ENCODE data around the gene IFNA1. TPM values are rescaled to one million over a fixed set of nuclear protein-coding genes. Genes with fewer than 3 reads are reported as not detected.

IFNA1 gene
- total RNA-seq = not detected in 2 replicates

GRCh38 chr9:21440139-21440538 is at the start of gene IFNA1:
Gene IFNA1, plus strand, starts transcription at chr9:21440439. Its CDS starts 69 bp downstream, at chr9:21440508.

GRCh38 chr9:21408817-21409216 is 31.4 kb upstream of the IFNA1 start, which contains the start of gene IFNA8:
Gene IFNA8, plus strand, starts transcription at chr9:21409117. Its CDS starts 60 bp downstream, at chr9:21409177.

DNA sequence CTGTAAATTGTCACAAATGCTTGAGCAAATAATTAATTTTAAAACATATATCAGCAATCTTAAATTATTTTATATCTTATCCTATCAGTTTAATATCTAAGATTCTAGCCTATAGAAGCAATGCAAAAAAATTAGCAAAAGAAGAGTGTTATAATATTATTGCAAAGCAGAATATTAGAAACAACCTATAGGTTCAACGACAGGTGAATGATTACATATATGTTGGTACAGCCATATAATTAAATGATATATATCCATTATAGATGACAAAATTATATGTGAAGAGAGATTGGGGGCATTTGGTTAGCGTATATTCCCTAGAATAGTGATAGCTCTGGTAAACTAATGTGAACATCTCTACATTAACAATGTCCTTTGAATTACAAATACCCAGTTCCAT is 42.0 kb downstream of the IFNA1 start, which contains the start of gene IFNE:
Gene IFNE (minus strand): TSS at position 101 of the 400 bp plus-strand sequence. CDS start 619 bp downstream, outside the sequence.

Other genes with a start within 250 kb of the IFNA1 start
- gene IFNA7, start 238.2 kb upstream of the IFNA1 start, total RNA-seq = not detected in 2 replicates
- not detected in 2 replicates for gene IFNA10, start 233.3 kb upstream of the IFNA1 start, total RNA-seq
- not detected in 2 replicates for gene IFNA16, start 223.1 kb upstream of the IFNA1 start, total RNA-seq
- gene IFNA17, start 212.2 kb upstream of the IFNA1 start, total RNA-seq = not detected in 2 replicates
- gene IFNA14, start 200.4 kb upstream of the IFNA1 start, total RNA-seq = not detected in 2 replicates
- not detected in 2 replicates for gene IFNA5, start 135.1 kb upstream of the IFNA1 start, total RNA-seq
- gene KLHL9, start 105.0 kb upstream of the IFNA1 start, total RNA-seq = 34.0 and 41.5 TPM in 2 replicates
- not detected in 2 replicates for gene IFNA6, start 89.6 kb upstream of the IFNA1 start, total RNA-seq
- gene IFNA13, start 72.4 kb upstream of the IFNA1 start, total RNA-seq = not detected in 2 replicates
- gene IFNA2, start 55.0 kb upstream of the IFNA1 start, total RNA-seq = not detected in 2 replicates
- not detected in 2 replicates for gene IFNA8, start 31.3 kb upstream of the IFNA1 start, total RNA-seq
- gene IFNE, start 41.9 kb downstream of the IFNA1 start, total RNA-seq = 0.86 and 1.6 TPM in 2 replicates